SU-DHL-6 (cell line): Measurements from ENCODE around the gene RINT1.

Source experiments
- CTCF ChIP-seq: fragments of 200-600 bp; sonication (generic); IDR thresholded peaks from one replicate; pipeline ENCODE4 v1.5.1; 2017; ENCODE audit warnings: antibody characterized with exemption, mild to moderate bottlenecking, low read length, moderate library complexity; ENCODE audit not compliant: insufficient read depth, poor library complexity, severe bottlenecking
- EZH2phosphoT487 ChIP-seq: fragments of 200-600 bp; sonication (generic), shearing (Covaris generic); conservative IDR thresholded peaks from 2 replicates; pipeline ENCODE4 v1.6.1; 2018; ENCODE audit warnings: mild to moderate bottlenecking, antibody characterized with exemption, low read length, moderate library complexity, mixed read lengths

- TF ChIP-seq CTCF (no peak), EZH2phosphoT487 (no peak)
Observed at GRCh38 chr7:105530126-105530525, 1.9 kb upstream of the RINT1 start.
